HepG2 (cell line): ENCODE results near the gene PKIG. TPM values are rescaled to one million over a fixed set of nuclear protein-coding genes. Genes with fewer than 3 reads are reported as not detected.

Experiments
- KAT7 ChIP-seq: IDR thresholded peaks from 2 replicates; pipeline ENCODE4 v1.6.1; 2018; ENCODE audit warnings: borderline replicate concordance, missing compliant biosample characterization
- polyA plus RNA-seq, 8 experiments: library from polyadenylated mRNA; depleted of rRNA in 3 of 8; stranded (reverse) in 7 of 8; unstranded in 1 of 8; fragments of >200 nt; fragmentation: Illumina TruSeq in 4 of 8; extraction: Trizol in 4 of 8; gene quantifications; 2 replicates each; pipeline versions ENCODE4 v1.2.1 to v1.2.3, GENCODE V29; 2011 to 2016; ENCODE audit warnings: low read depth in 4 of 8, missing spikeins in 1 of 8, mixed read lengths in 1 of 8; ENCODE audit not compliant: insufficient read depth in 1 of 8
- total RNA-seq, 5 experiments: library from RNA; depleted of rRNA; stranded (reverse); fragments of >200 nt; fragmentation: Illumina TruSeq; extraction: Trizol; gene quantifications; 2 replicates each; pipeline ENCODE4 v1.2.3, GENCODE V29; 2016; ENCODE audit warnings: low read depth in 1 of 5
- TF ChIP-seq, protein P1 (sequence below), 2 experiments: fragments of 450-650 bp in 1 of 2; sonication (generic) in 1 of 2; formaldehyde crosslinking in 1 of 2; IDR thresholded peaks; 2 replicates each; pipeline versions ENCODE4 v1.6.1 to v1.8.0; 2016 to 2022; ENCODE audit warnings: antibody characterized with exemption in 1 of 2, mild to moderate bottlenecking in 1 of 2, missing genetic modification reagents in 1 of 2
- TF ChIP-seq, protein P2 (sequence below): IDR thresholded peaks from 2 replicates; pipeline ENCODE4 v1.6.1; 2018; ENCODE audit warnings: missing genetic modification reagents
- TF ChIP-seq, protein P3 (sequence below): sonication (generic); formaldehyde crosslinking; IDR thresholded peaks from 2 replicates; pipeline ENCODE4 v1.4.0; 2020; ENCODE audit warnings: missing genetic modification reagents
- TF ChIP-seq, protein P4 (sequence below): sonication (generic); formaldehyde crosslinking; IDR thresholded peaks from 2 replicates; pipeline ENCODE4 v1.5.0; 2020; ENCODE audit warnings: mild to moderate bottlenecking, missing genetic modification reagents
- TF ChIP-seq, protein P5 (sequence below): sonication (generic); formaldehyde crosslinking; IDR thresholded peaks from 2 replicates; pipeline ENCODE4 v1.5.0; 2020; ENCODE audit warnings: mild to moderate bottlenecking, missing genetic modification reagents, borderline replicate concordance

PKIG gene
- total and polyA plus RNA-seq, 2 of the 13 experiments (the other 11 are each of a cell fraction or from before 2014, with no cell fraction given): 30.8 to 44.5 TPM

DNA sequence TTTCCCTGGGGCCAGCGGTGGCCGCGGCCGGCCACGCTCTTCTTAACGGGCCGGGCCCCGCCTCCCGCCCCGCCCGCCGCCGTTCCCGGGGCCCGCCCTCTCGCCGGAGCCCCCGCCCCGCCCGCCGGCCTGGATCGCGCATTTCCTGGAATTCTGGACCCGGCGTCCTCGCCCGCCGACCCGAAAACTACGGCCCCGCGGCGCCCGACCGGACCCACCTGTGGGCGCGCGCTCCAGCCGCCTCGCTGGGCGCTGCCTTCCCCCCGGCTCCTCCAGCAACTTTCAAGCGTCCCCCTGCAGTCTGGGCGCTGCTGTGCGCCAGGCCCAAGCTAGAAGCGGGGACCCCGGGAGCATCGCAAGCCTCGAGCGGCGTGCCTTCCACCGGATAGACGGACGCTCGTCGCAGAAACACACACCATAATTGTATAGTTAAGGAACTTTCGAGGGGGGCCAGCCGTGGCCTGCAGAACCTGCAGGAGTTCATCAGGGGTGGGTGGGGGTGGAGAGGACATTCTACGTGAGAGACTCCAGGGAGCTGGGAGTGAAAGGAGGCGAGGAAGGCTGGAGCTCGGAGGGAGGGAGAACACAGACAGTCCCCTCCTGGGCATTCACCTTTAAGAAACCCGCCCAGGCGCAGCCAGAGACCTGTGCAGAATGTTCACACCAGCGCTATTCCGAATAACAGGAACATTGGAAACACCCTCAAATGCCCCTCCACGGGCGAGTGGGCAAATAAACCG is 69.5 kb downstream of the PKIG start, which contains the start of gene ADA (continued):
- peak; percentile 40; the same call in 1 of the 2 replicates for TF ChIP-seq KAT7 (CRISPR knock-in tag)
- TF ChIP-seq, protein P1, sequence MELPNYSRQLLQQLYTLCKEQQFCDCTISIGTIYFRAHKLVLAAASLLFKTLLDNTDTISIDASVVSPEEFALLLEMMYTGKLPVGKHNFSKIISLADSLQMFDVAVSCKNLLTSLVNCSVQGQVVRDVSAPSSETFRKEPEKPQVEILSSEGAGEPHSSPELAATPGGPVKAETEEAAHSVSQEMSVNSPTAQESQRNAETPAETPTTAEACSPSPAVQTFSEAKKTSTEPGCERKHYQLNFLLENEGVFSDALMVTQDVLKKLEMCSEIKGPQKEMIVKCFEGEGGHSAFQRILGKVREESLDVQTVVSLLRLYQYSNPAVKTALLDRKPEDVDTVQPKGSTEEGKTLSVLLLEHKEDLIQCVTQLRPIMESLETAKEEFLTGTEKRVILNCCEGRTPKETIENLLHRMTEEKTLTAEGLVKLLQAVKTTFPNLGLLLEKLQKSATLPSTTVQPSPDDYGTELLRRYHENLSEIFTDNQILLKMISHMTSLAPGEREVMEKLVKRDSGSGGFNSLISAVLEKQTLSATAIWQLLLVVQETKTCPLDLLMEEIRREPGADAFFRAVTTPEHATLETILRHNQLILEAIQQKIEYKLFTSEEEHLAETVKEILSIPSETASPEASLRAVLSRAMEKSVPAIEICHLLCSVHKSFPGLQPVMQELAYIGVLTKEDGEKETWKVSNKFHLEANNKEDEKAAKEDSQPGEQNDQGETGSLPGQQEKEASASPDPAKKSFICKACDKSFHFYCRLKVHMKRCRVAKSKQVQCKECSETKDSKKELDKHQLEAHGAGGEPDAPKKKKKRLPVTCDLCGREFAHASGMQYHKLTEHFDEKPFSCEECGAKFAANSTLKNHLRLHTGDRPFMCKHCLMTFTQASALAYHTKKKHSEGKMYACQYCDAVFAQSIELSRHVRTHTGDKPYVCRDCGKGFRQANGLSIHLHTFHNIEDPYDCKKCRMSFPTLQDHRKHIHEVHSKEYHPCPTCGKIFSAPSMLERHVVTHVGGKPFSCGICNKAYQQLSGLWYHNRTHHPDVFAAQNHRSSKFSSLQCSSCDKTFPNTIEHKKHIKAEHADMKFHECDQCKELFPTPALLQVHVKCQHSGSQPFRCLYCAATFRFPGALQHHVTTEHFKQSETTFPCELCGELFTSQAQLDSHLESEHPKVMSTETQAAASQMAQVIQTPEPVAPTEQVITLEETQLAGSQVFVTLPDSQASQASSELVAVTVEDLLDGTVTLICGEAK (IDR thresholded peaks at IDR 0.05): no peak
- TF ChIP-seq, protein P1 (CRISPR knock-in tag; IDR thresholded peaks at IDR 0.05): peak; percentile 85
- TF ChIP-seq, protein P2, sequence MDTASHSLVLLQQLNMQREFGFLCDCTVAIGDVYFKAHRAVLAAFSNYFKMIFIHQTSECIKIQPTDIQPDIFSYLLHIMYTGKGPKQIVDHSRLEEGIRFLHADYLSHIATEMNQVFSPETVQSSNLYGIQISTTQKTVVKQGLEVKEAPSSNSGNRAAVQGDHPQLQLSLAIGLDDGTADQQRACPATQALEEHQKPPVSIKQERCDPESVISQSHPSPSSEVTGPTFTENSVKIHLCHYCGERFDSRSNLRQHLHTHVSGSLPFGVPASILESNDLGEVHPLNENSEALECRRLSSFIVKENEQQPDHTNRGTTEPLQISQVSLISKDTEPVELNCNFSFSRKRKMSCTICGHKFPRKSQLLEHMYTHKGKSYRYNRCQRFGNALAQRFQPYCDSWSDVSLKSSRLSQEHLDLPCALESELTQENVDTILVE (CRISPR knock-in tag): no peak
- TF ChIP-seq, protein P3, sequence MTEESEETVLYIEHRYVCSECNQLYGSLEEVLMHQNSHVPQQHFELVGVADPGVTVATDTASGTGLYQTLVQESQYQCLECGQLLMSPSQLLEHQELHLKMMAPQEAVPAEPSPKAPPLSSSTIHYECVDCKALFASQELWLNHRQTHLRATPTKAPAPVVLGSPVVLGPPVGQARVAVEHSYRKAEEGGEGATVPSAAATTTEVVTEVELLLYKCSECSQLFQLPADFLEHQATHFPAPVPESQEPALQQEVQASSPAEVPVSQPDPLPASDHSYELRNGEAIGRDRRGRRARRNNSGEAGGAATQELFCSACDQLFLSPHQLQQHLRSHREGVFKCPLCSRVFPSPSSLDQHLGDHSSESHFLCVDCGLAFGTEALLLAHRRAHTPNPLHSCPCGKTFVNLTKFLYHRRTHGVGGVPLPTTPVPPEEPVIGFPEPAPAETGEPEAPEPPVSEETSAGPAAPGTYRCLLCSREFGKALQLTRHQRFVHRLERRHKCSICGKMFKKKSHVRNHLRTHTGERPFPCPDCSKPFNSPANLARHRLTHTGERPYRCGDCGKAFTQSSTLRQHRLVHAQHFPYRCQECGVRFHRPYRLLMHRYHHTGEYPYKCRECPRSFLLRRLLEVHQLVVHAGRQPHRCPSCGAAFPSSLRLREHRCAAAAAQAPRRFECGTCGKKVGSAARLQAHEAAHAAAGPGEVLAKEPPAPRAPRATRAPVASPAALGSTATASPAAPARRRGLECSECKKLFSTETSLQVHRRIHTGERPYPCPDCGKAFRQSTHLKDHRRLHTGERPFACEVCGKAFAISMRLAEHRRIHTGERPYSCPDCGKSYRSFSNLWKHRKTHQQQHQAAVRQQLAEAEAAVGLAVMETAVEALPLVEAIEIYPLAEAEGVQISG (CRISPR knock-in tag): peak; percentile 24; the same call in 1 of the 2 replicates
- TF ChIP-seq, protein P4, sequence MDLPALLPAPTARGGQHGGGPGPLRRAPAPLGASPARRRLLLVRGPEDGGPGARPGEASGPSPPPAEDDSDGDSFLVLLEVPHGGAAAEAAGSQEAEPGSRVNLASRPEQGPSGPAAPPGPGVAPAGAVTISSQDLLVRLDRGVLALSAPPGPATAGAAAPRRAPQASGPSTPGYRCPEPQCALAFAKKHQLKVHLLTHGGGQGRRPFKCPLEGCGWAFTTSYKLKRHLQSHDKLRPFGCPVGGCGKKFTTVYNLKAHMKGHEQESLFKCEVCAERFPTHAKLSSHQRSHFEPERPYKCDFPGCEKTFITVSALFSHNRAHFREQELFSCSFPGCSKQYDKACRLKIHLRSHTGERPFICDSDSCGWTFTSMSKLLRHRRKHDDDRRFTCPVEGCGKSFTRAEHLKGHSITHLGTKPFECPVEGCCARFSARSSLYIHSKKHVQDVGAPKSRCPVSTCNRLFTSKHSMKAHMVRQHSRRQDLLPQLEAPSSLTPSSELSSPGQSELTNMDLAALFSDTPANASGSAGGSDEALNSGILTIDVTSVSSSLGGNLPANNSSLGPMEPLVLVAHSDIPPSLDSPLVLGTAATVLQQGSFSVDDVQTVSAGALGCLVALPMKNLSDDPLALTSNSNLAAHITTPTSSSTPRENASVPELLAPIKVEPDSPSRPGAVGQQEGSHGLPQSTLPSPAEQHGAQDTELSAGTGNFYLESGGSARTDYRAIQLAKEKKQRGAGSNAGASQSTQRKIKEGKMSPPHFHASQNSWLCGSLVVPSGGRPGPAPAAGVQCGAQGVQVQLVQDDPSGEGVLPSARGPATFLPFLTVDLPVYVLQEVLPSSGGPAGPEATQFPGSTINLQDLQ (CRISPR knock-in tag): peak; percentile 73; the same call in 1 of the 2 replicates
- TF ChIP-seq, protein P5, sequence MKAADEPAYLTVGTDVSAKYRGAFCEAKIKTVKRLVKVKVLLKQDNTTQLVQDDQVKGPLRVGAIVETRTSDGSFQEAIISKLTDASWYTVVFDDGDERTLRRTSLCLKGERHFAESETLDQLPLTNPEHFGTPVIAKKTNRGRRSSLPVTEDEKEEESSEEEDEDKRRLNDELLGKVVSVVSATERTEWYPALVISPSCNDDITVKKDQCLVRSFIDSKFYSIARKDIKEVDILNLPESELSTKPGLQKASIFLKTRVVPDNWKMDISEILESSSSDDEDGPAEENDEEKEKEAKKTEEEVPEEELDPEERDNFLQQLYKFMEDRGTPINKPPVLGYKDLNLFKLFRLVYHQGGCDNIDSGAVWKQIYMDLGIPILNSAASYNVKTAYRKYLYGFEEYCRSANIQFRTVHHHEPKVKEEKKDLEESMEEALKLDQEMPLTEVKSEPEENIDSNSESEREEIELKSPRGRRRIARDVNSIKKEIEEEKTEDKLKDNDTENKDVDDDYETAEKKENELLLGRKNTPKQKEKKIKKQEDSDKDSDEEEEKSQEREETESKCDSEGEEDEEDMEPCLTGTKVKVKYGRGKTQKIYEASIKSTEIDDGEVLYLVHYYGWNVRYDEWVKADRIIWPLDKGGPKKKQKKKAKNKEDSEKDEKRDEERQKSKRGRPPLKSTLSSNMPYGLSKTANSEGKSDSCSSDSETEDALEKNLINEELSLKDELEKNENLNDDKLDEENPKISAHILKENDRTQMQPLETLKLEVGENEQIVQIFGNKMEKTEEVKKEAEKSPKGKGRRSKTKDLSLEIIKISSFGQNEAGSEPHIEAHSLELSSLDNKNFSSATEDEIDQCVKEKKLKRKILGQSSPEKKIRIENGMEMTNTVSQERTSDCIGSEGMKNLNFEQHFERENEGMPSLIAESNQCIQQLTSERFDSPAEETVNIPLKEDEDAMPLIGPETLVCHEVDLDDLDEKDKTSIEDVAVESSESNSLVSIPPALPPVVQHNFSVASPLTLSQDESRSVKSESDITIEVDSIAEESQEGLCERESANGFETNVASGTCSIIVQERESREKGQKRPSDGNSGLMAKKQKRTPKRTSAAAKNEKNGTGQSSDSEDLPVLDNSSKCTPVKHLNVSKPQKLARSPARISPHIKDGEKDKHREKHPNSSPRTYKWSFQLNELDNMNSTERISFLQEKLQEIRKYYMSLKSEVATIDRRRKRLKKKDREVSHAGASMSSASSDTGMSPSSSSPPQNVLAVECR (CRISPR knock-in tag): peak; percentile 58
